T1000 (cell line): ENCODE results near the gene PTPRR.

ENCODE experiments used
- DNase-seq: peaks from one replicate; lab custom pipeline; 2025; ENCODE audit warnings: mixed read lengths; lab: John Stamatoyannopoulos, UW

The PTPRR gene

DNA sequence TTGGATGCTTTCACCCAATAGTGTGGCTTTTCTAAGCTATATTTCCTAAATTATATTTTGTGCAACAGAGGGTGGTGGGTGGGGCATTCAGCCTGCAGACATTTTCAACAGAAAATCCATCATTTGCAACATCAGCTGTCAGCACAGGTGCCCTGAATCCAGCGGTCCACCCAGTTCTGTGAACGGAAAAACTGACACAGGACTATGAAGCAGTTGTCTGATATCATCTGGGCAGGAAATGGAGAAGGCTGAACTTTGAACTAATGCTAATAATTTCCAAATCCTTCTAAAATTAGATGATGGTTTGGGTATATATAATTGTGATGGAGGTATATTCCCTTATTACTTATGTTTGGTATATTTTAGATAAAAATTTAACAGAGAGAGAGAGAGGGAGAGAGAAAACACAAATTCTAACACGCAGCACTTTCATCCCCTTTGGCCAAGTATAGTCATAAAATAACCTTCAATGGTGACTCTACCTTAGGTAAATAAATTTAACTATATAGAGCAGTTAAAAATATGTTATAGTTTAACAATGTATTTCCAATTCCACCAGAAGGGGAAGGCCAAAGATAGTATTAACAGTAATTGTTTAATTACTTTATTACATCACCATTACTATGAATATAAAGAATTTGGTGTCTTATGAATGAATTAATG lies 225.0 kb downstream of the PTPRR start:
- DNase-seq = no peak

DNA sequence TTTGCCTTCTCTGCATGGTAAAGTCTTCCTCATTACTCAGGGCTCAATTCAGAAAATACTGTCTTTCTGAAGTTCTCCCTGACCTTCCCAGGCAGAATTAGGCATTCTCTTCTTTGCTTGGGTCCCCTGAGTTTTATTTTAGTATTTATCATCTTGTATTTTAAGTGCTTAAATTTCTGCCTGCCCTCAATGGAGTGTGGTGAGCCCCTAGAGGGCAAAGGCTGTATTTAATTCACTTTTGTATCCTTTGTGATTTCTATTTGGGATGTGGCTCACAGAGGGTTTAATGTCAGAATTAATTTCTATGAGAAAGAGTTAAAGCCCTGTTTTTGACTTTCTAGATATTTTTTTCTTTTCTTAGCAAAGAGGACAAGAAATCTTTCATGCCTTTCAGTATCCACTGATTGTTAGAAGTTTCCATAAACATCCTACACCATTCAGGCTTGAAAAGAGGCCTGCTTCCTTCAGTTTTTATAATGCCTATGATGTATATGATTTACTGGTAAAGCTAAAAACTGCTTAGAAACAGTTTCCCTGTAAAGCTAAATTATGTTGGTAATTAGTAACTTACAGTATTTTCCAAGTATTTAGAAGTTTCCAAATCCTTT lies 227.8 kb downstream of the PTPRR start:
- no peak for DNase-seq

GRCh38 chr12:70691018-70691672 lies 229.4 kb downstream of the PTPRR start:
- no peak for DNase-seq

GRCh38 chr12:70686907-70687306 lies 233.6 kb downstream of the PTPRR start:
- DNase-seq = no peak

DNA sequence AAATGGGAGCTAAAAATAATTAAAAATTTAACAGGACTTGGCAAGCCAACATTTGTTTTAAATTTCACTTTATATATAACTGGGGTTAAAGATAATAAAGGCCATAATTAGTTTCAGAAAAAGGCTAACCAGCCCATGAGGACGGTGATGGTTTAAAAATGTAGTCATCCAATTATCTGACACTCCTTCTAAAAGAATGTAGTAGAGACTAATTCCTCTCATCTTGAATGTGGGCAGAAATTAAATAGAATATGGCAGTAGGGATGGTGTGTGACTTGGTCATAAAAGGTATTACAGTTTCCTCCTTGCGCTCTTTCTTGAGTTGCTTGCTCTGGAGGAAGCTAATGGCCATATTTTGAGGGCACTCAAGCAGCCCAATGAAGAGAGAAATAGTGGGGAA lies 234.2 kb downstream of the PTPRR start:
- DNase-seq = no peak

- DNase-seq = no peak
Observed at GRCh38 chr12:70683976-70684375, 236.6 kb downstream of the PTPRR start.

DNA sequence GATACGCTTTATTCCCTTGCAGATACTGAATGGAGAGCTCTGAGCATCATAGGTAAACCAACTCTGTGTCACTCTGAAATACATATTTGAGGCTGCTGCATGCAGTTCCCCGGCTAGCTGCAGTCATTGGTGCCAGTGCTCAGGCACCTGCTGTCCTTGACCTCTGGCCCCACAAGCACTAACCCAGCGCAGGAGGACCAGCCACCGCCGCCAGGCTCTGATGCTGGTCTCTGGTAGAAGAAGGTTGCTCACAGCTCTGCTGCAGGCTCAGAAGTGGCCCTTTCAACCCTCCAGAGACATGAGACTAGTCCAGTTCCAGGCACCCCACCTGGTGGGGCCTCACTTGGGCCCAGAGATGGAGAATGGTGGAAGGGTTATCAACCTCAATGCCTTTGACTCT lies 248.8 kb downstream of the PTPRR start:
- DNase-seq = no peak

DNA sequence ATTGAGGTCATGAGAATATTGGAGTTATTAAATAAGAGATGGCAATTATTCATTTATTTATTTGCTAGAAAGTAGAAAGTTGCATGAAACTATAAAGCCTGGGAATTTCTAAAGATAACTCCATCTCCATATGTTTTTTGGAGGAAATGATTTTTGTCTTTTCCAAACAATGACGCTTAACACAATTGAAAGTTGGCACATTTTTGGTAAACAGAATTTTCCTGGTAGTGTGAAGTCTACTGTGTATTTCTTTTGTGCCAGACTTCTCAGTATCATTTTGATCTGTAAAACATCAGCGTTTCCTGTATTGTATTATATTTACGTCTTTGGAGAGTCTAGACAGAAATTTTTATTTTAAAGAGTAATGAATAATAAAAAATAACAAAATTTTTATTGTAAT lies 249.6 kb downstream of the PTPRR start:
- DNase-seq = no peak

GRCh38 chr12:70667253-70667652 lies 253.3 kb downstream of the PTPRR start:
- DNase-seq = no peak

GRCh38 chr12:70666364-70666763 lies 254.2 kb downstream of the PTPRR start:
- no peak for DNase-seq

DNA sequence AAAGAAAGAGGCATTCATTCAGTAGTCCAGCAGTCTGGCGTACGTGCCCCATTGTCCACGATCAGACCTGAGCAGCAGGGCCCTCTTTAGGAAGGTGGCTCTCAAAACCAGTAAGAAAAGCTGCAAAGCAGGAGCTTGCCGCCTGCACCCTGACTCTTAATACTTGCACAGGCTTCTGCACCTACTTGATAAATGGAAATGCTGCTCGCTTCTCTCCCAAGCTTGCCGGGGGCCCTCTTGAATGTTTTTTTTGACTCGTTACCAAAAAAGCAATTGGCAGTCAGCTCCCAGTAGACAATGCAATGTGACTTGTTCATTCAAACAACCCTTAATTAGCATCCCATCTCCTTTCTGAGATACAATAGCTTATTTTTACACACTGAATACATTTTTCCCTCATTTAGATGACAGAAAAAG lies 256.1 kb downstream of the PTPRR start:
- DNase-seq = no peak

DNA sequence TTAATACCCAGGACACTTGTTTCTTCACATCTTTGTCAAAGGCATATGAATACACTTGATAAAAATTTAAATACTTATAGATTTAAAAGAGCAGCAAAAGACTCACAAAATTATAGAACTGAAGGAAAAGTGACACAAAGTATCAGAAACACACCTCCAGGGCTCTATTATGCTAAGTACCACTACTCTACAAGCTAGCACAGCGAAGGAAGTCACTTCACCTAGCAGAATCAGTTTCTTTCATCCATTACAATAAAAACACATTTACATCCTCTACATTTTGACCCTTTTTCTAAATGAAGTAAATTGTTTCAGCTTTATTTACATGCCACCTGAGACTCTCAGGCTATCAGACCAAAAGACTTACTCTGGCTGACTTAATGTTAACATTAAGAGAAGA lies 256.7 kb downstream of the PTPRR start:
- no peak for DNase-seq

- peak; percentile 81 for DNase-seq
Observed at GRCh38 chr12:70661466-70662161, 258.9 kb downstream of the PTPRR start.

GRCh38 chr12:70660620-70661219 lies 259.8 kb downstream of the PTPRR start:
- DNase-seq = peak; percentile 72

DNA sequence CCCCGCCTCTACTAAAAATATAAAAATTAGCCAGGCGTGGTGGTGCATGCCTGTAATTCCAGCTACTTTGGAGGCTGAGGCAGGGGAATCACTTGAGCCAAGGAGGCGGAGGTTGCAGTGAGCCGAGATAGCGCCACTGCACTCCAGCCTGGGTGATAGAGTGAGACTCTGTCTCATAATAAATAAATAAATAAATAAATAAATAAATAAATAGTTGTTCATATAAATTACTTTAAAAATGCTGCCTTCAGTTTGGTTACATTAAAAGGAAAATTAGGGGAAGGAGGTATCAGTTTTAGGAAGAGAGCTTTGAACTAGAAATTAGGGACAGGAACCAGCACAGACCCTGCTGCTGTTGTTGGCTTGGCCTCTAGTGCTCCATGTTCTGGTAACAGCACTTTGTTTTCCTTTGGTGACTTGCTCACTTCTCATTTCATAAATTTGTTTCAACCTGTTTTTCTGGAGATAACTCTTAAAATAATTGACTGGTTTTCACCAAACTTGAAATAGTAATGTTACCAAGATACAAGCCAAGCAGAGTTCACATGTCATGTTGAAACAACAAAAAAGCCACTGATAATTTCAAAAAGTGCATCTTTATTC lies 260.4 kb downstream of the PTPRR start:
- no peak for DNase-seq

DNA sequence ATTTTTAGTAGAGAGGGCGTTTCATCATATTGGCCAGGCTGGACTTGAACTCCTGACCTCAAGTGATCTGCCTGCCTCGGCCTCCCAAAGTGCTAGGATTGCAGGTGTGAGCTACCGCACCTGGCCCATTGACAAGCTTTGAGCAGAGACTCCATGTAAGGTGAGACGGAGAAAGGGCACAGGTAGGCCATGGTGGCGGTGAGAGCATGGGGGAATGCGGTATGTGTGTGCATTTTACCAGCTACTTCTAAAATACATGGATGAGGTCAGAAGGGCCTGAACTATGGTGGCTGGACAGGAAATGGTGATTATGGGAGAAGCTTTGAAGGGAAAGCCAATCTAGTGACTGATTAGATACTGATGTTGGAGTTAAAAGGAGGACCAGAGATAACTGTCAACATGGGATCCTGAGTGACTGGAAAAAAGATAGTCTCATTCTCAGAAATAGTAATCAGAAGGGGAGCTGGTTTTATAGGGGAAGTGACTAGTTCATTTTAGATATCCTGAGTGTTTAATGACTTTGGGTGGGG lies 261.4 kb downstream of the PTPRR start:
- DNase-seq = no peak

- DNase-seq = no peak
Observed at GRCh38 chr12:70657616-70658286, 262.8 kb downstream of the PTPRR start.

DNA sequence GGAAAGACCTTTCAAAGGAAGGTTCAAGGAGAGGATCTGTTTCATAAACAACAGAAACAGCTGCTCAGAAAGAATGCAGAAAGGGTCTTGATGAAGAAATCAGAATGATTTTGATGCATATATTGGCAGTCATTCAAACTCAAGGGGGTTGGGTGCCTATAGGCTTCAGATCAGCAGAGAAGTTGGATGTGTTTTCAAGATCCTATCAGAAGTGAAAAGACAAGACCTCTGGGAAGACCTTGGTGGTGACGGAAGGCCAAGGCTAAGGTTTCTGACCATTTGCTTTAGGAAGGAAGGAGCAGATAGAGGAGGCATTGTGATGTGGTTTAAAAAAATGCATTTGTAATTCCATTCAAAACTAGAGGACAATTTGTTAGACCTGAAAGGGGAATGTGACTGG lies 268.1 kb downstream of the PTPRR start:
- DNase-seq = no peak

DNA sequence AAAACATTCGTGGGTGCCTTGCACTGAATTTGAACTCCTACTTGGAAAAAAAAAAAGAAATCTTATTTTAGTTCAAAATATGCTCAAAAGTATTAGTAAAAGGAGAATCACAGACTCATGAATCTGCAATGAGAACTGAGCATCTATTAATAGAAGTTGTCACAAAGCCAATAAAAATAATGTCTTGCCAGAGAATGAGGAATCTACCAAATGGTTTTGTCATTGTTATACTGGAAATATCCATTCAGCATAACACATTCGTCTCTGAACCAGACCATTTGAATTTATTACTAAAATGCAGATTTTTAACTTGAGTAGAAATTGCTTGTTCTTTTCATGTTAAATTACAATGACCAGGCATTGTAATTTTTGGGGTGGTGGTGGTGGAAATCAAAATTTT lies 271.7 kb downstream of the PTPRR start:
- DNase-seq = no peak

DNA sequence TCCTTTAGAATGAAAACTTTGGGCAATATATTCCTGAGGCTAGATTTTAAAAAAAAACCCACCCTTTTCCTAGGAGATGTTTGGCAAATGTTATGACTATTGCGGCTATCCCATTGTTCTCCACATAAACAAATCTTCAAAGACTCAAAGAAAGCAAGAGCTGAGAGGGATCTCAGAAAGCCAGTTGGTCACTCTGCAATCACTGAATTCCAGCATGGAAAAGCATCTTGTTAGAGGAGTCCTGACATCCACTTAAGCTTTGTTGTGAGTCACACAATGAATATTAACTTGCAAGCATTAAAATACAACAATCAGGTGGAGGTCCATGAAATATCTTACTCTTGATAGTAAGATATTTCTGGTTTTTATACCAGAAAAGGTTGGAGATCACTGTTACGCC lies 272.3 kb downstream of the PTPRR start:
- DNase-seq = no peak

GRCh38 chr12:70646850-70647249 lies 273.7 kb downstream of the PTPRR start:
- DNase-seq = no peak
